ENCODE measurements around the gene SLC52A1.
A peak's percentile ranks its signal among the peaks of the same experiment; 100 is the strongest.

The SLC52A1 gene

DNA sequence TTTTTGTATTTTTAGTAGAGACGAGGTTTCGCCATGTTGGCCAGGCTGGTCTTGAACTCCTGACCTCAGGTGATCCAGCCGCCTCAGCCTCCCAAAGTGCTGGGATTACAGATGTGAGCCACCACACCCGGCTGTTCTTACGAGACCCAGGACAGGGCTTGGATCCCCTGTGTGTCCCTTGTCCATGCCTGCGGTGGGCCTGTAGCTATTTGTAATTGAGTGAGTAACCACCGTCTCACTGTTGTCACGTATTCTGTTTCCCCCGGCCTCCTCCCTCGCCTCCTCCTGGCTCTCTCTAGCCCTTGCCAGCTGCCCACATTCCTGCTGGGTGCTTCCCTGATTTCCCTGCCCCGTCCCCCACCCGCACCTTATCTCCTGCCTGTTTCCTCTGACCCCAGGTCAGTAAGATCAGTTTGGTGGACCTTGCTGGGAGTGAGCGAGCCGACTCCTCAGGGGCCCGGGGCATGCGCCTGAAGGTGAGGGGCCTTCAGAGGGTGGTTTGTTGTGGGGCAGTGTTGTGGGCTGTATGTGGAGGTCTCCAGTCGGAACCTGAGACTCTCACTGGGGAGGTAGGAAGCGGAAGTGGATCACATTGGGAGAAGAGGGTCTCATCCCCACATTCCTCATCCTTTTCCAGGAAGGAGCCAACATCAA, 31.9 kb downstream of the SLC52A1 start:
- in situ Hi-C loops (cut with MboI; ENCODE audit: low sequenced_read_pairs, unreplicated experiment) = no loop called here
- DNase-seq (ENCODE audit: low spot score) = no peak
- no peak for TF ChIP-seq CTCF (IDR thresholded peaks at IDR 0.05; ENCODE audit: borderline replicate concordance, control extremely low read depth, extremely low read depth, insufficient read depth, missing control alignments)

DNA sequence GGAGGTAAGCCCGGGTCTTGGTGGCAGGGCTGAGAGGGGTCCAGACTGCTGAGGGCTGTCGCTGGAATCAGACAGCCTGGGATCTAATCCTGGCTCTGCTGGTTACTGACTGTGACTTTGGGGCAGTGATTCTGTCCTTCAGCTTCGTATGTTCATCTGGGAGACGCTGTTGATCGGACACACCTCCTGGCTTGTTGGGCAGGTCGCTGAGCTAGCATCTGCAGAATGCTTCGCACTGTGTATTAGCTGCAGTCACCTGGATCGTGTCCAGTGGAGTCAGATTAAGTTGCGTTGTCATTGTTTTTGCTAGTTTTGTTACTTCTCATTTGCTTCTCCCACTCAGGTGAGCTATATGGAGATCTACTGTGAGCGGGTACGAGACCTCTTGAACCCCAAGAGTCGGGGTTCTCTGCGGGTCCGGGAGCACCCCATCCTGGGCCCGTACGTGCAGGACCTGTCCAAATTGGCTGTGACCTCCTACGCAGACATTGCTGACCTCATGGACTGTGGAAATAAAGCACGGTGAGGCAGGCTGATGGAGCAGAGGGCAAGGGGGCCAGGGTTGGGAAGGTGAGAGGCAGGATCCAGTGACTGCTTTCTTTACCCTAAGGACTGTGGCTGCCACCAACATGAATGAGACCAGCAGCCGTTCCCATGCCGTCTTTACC, 33.0 kb downstream of the SLC52A1 start:
- no peak for TF ChIP-seq CTCF (IDR thresholded peaks at IDR 0.05; ENCODE audit: borderline replicate concordance, control extremely low read depth, extremely low read depth, insufficient read depth, missing control alignments)
- no peak for DNase-seq (ENCODE audit: low spot score)

DNA sequence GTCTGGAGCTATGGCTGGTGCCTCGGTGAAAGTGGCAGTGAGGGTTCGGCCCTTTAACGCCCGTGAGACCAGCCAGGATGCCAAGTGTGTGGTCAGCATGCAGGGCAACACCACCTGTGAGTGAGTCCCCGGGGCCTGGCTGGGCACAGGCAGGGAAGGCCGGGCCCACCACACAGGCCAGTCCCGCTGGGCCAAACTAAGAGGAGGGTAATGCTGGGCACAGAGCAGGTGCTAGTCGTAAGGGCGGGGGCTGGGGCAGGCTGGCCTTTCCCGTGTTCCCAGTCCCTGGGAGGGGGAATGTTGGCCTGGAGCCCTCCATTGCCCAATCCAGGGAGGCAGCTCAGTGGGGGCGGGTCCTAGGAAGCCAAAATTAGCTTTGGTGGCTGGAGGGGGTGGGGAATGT, 35.0 kb downstream of the SLC52A1 start:
- DNase-seq (ENCODE audit: low spot score) = no peak
- TF ChIP-seq CTCF (IDR thresholded peaks at IDR 0.05; ENCODE audit: borderline replicate concordance, control extremely low read depth, extremely low read depth, insufficient read depth, missing control alignments) = no peak
- in situ Hi-C loops (cut with MboI; ENCODE audit: low sequenced_read_pairs, unreplicated experiment) = no loop called here

More for the DNA sequence above, 33.0 kb downstream of the SLC52A1 start:
- in situ Hi-C loops (cut with MboI; ENCODE audit: low sequenced_read_pairs, unreplicated experiment) = no loop called here

- in situ Hi-C loops (cut with MboI; ENCODE audit: low sequenced_read_pairs, unreplicated experiment) = no loop called here
- TF ChIP-seq CTCF (IDR thresholded peaks at IDR 0.05; ENCODE audit: borderline replicate concordance, control extremely low read depth, extremely low read depth, insufficient read depth, missing control alignments) = no peak
- no peak for DNase-seq (ENCODE audit: low spot score)
Observed at GRCh38 chr17:4999430-5000093, 35.7 kb downstream of the SLC52A1 start.

GRCh38 chr17:4998732-4999429, 36.3 kb downstream of the SLC52A1 start:
- DNase-seq (ENCODE audit: low spot score) = peak; percentile 78
- in situ Hi-C loops (cut with MboI; ENCODE audit: low sequenced_read_pairs, unreplicated experiment) = no loop called here
- no peak for TF ChIP-seq CTCF (IDR thresholded peaks at IDR 0.05; ENCODE audit: borderline replicate concordance, control extremely low read depth, extremely low read depth, insufficient read depth, missing control alignments)

DNA sequence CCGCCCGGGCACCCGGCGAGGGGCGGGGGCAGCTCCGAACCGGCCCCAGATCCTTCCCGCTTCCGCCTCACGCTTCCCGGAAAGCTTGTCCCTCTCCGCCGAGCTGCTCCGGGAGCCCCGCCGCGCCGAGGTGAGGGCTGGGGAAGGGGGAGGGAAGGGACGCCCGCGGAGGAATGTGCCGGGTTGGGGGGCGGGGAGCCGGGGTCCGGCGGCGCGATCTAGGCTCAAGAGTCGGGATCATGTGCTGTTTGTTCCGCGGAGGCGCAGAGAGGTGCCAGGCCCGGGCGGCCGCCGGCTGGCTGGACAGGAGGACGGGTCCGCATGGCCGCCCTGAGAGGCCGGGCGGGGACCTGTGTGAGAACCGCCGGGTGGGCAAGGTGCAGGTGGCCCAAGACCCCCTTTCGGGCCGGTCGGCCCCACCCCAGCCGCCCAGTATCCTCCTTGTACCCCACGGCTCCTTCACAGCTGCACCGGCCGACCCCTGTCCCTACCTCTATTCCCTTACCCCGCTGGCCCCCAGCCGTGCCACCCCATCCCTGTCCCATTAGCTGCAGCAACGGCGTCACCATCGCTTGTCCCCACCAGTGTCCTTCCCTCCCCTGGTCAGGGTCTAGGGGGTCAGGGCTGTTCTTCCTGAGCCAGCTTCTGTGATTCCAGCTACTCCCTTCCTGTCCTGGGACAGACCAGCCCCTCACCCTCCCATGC, 37.0 kb downstream of the SLC52A1 start:
- peak; percentile 64 for DNase-seq (ENCODE audit: low spot score)
- no peak for TF ChIP-seq CTCF (IDR thresholded peaks at IDR 0.05; ENCODE audit: borderline replicate concordance, control extremely low read depth, extremely low read depth, insufficient read depth, missing control alignments)
- in situ Hi-C loops (cut with MboI; ENCODE audit: low sequenced_read_pairs, unreplicated experiment) = no loop called here
